Neuron (in vitro differentiated cells): ENCODE results near the gene PTPRA.

Experiments
- H2AFZ ChIP-seq: one replicate; pipeline ENCODE4 v1.6.1; 2013; ENCODE audit warnings: low read depth, mild to moderate bottlenecking, inconsistent platforms, low read length, moderate library complexity
- H3K27me3 ChIP-seq: one replicate; pipeline ENCODE4 v1.6.1; 2013; ENCODE audit warnings: low read length; ENCODE audit not compliant: insufficient read depth
- H3K36me3 ChIP-seq: one replicate; pipeline ENCODE4 v1.6.1; 2013; ENCODE audit warnings: low read length; ENCODE audit not compliant: insufficient read depth
- H3K4me1 ChIP-seq: one replicate; pipeline ENCODE4 v1.6.1; 2013; ENCODE audit warnings: low read length; ENCODE audit not compliant: insufficient read depth
- H3K4me3 ChIP-seq: 2 replicates; pipeline ENCODE4 v1.5.1; 2013; ENCODE audit warnings: mild to moderate bottlenecking, low read length, moderate library complexity
- H3K9me3 ChIP-seq: one replicate; pipeline ENCODE4 v1.6.1; 2013; ENCODE audit warnings: low read length

The PTPRA gene

GRCh38 chr20:2838847-2839671 lies 34.2 kb upstream of the PTPRA start:
- no peak overlapping the region for H2AFZ ChIP-seq

GRCh38 chr20:2839732-2840137 lies 33.5 kb upstream of the PTPRA start:
- H3K36me3 ChIP-seq, result peaks cover 5% of the 10 kb centered on the region
- peaks cover 20% of the 10 kb centered on the region for H3K4me1 ChIP-seq
- H3K4me3 ChIP-seq, result peak overlapping the region; percentile 98
- H2AFZ ChIP-seq, result peak overlapping the region; percentile 100
- H3K9me3 ChIP-seq, result no peaks in the 10 kb centered on the region
- no peaks in the 10 kb centered on the region for H3K27me3 ChIP-seq

More at GRCh38 chr20:2838847-2839671, 34.2 kb upstream of the PTPRA start:
- H3K4me1 ChIP-seq, result peaks cover 20% of the 10 kb centered on the region
- no peaks in the 10 kb centered on the region for H3K27me3 ChIP-seq
- no peaks in the 10 kb centered on the region for H3K9me3 ChIP-seq
- H3K36me3 ChIP-seq, result peaks cover 5% of the 10 kb centered on the region
- H3K4me3 ChIP-seq, result no peak overlapping the region

DNA sequence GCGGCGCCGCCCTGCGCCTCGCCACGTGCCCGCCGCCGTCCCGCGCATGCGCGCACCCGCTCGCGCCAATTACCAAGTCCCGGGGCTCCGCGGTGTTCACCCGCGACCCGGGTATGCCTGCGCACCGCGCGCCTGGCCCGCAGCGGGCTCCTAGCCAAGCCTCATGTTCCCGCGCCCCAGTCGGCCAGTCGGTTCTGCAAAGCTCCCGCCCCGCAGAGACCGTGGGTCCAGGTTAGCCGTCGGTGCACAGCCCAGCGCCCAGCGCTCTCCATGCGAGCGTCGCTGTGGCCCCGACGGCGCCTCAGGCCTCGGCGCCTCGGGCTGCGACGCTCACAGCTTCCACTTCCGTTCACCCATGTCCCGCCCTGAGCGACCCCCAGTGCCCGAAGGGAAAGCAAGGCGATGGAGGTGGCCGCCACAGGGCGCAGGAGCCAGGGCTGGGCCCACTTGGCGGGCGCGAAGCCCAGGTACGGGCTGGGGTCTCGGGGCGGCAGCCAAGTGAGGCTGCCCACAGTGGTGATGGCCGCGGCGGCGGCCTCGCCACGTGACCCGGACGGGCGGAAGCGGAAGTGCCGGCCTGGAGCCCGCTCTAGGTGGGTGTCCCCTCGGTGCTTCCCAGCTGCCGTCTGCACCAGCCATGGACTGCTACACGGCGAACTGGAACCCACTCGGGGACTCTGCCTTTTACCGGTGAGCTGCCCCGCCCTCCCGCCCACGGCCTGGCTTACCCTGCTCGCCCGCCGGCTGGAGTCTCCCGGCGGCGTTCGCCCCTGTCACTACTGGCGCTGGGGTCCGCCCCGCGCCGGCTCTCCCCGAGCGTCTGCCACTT lies 32.9 kb upstream of the PTPRA start, which contains the start of the genes PCED1A and VPS16:
Gene PCED1A, minus strand, starts transcription at position 518 of the 829 bp plus-strand sequence. CDS start 743 bp downstream, outside the sequence.
Gene VPS16, plus strand, starts transcription at position 608 of the 829 bp plus-strand sequence. Its CDS starts 30 bp downstream, at position 638.
- H3K36me3 ChIP-seq, result peaks cover 5% of the 10 kb centered on the region
- H2AFZ ChIP-seq, result peak within 1 kb of the TSS; percentile 100
- H3K9me3 ChIP-seq, result no peaks in the 10 kb centered on the region
- peaks cover 20% of the 10 kb centered on the region for H3K4me1 ChIP-seq
- no peaks in the 10 kb centered on the region for H3K27me3 ChIP-seq
- peak within 1 kb of the TSS; percentile 98 for H3K4me3 ChIP-seq

DNA sequence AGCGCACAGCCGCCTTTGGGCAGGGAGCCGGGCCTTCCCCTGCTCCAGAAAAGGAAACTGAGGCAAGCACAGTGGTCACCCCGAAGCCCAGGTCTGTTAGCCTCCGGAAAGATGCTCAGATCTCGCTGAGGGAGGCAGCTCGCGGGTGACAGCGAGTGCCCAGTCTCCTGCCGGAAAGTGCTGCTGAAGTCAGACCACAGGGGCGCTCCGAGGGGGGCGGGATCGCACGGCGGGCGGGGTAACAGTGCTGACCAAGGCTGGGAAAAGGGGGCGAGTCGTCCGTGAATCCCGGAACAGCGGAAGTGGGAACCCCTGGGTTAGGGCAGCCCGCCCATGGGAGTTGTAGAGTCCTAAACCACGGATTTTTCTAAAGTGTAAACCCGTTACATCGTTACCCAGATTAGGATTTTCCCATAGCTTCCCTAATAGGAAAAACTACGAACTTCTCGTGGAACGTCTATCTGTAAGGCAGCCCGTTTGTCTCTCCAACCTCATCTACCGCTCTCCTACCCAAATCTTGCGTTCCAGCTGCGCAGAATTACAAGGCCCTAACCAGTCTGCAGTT lies 32.2 kb upstream of the PTPRA start:
- Histone ChIP-seq H3K9me3 (no peaks in the 10 kb centered on the region), H3K4me3 (peak overlapping the region; percentile 98), H2AFZ (peak overlapping the region; percentile 90), H3K4me1 (peaks cover 20% of the 10 kb centered on the region), H3K36me3 (peaks cover 5% of the 10 kb centered on the region), H3K27me3 (no peaks in the 10 kb centered on the region)

- Histone ChIP-seq H3K36me3 (no peaks in the 10 kb centered on the region), H3K4me3 (no peak overlapping the region), H3K27me3 (no peaks in the 10 kb centered on the region), H3K4me1 (peaks cover 4% of the 10 kb centered on the region), H2AFZ (no peak overlapping the region), H3K9me3 (no peaks in the 10 kb centered on the region)
Observed at GRCh38 chr20:2845607-2846006, 27.7 kb upstream of the PTPRA start.

DNA sequence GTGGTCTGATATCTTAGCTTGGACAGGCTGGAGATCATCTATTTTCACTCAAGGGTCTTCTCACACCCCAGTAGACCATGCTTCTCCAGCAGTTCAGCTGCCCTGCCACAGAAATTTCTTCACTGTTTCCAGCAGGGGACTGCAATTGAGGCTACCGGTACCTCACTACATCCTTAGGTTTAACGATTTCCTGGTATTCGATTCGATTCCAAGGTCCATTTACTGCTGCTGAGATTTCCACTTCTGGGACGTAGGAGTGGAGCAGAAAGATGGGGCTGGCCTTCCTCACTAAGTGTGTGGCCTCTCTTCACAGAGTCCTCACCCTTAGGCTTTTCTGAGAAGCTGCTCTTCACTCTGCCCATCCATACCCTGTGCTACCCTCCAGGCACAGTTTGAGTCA lies 26.6 kb upstream of the PTPRA start:
- H3K9me3 ChIP-seq, result no peaks in the 10 kb centered on the region
- no peaks in the 10 kb centered on the region for H3K27me3 ChIP-seq
- no peak overlapping the region for H3K4me3 ChIP-seq
- no peaks in the 10 kb centered on the region for H3K36me3 ChIP-seq
- H3K4me1 ChIP-seq, result no peaks in the 10 kb centered on the region
- no peak overlapping the region for H2AFZ ChIP-seq

GRCh38 chr20:2847802-2848201 lies 25.5 kb upstream of the PTPRA start:
- no peaks in the 10 kb centered on the region for H3K4me1 ChIP-seq
- H3K4me3 ChIP-seq, result no peak overlapping the region
- no peak overlapping the region for H2AFZ ChIP-seq
- H3K27me3 ChIP-seq, result no peaks in the 10 kb centered on the region
- no peaks in the 10 kb centered on the region for H3K36me3 ChIP-seq
- no peaks in the 10 kb centered on the region for H3K9me3 ChIP-seq

- no peak overlapping the region for H2AFZ ChIP-seq
Observed at GRCh38 chr20:2849529-2849928, 23.8 kb upstream of the PTPRA start.

GRCh38 chr20:2851086-2851485 lies 22.2 kb upstream of the PTPRA start:
- H3K36me3 ChIP-seq, result no peaks in the 10 kb centered on the region
- H2AFZ ChIP-seq, result no peak overlapping the region
- H3K9me3 ChIP-seq, result no peaks in the 10 kb centered on the region
- H3K27me3 ChIP-seq, result no peaks in the 10 kb centered on the region
- H3K4me3 ChIP-seq, result no peak overlapping the region
- H3K4me1 ChIP-seq, result no peaks in the 10 kb centered on the region

More at GRCh38 chr20:2849529-2849928, 23.8 kb upstream of the PTPRA start:
- Histone ChIP-seq H3K36me3 (no peaks in the 10 kb centered on the region), H3K4me3 (no peak overlapping the region), H3K27me3 (no peaks in the 10 kb centered on the region), H3K9me3 (no peaks in the 10 kb centered on the region), H3K4me1 (no peaks in the 10 kb centered on the region)

DNA sequence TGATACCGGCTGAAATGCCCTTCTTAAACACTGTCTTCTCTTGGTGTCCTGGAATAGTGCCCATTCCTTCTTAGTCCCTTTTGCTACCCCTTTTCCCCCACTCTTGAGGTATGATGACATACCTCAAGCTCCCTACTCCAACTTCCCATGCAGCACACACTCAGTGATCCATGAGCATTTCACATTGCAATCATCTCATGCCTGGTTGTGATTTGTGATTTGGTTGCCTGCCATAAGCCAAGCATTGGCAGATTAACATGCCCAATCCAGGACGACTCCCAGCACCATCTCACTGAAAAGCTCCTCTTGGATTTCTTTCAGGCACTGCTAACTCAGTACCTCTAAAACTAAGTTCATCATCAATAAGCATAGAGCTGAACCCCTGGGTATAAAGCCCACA lies 14.7 kb upstream of the PTPRA start:
- no peak overlapping the region for H3K4me3 ChIP-seq
- H3K27me3 ChIP-seq, result no peaks in the 10 kb centered on the region

GRCh38 chr20:2859330-2860121 lies 13.8 kb upstream of the PTPRA start:
- Histone ChIP-seq H3K36me3 (peaks cover 24% of the 10 kb centered on the region), H3K9me3 (no peaks in the 10 kb centered on the region), H3K4me1 (no peaks in the 10 kb centered on the region), H3K4me3 (no peak overlapping the region), H2AFZ (no peak overlapping the region), H3K27me3 (no peaks in the 10 kb centered on the region)

More for the DNA sequence above, 14.7 kb upstream of the PTPRA start:
- Histone ChIP-seq H3K4me1 (no peaks in the 10 kb centered on the region), H3K36me3 (peaks cover 17% of the 10 kb centered on the region), H3K9me3 (no peaks in the 10 kb centered on the region), H2AFZ (no peak overlapping the region)

GRCh38 chr20:2864626-2865025 lies 8.7 kb upstream of the PTPRA start:
- Histone ChIP-seq H3K4me3 (no peak overlapping the region), H3K36me3 (peaks cover 36% of the 10 kb centered on the region), H3K27me3 (no peaks in the 10 kb centered on the region), H2AFZ (no peak overlapping the region), H3K9me3 (no peaks in the 10 kb centered on the region), H3K4me1 (no peaks in the 10 kb centered on the region)
